IMR-90 (cell line): ENCODE results near the gene PRKCH. TPM values are rescaled to one million over a fixed set of nuclear protein-coding genes. Genes with fewer than 3 reads are reported as not detected.

ENCODE experiments used
- ATAC-seq: fragments of 200-7000 bp; cut with Tn5 transposase; 2 replicates; pipeline ENCODE4 v1.9.1; 2020; ENCODE audit warnings: low read depth, mild to moderate bottlenecking, moderate library complexity
- BruUV-seq: library from RNA; stranded (reverse); fragments of 400-500 nt; replicated peaks from 2 replicates; lab custom pipeline; 2021; lab: Mats Ljungman, UMichigan
- CTCF ChIA-PET: fragments of 300-600 bp; formaldehyde crosslinking; extraction: SDS; loops from one replicate; lab custom pipeline; 2021; ENCODE audit warnings: antibody characterized with exemption; lab: Yijun Ruan, JAX
- POLR2A ChIA-PET: fragments of 300-600 bp; sonication (Branson Sonifier 250); formaldehyde crosslinking; loops from one replicate; lab custom pipeline; 2022; ENCODE audit warnings: antibody characterized with exemption; ENCODE audit not compliant: unreplicated experiment; lab: Charles Lee
- DNase-seq: peaks from one replicate; pipeline ENCODE4 v3.0.0; 2013
- H2AFZ ChIP-seq: replicated peaks from 2 replicates; pipeline ENCODE3; 2013; ENCODE audit warnings: low read length, mild to moderate bottlenecking; ENCODE audit not compliant: poor library complexity
- H2AK5ac ChIP-seq: 2 replicates; pipeline ENCODE4 v1.6.1; 2013; ENCODE audit warnings: low read depth, low read length, inconsistent platforms
- H2AK9ac ChIP-seq: replicated peaks from 2 replicates; pipeline ENCODE3; 2013; ENCODE audit warnings: mild to moderate bottlenecking, low read depth, low read length, moderate library complexity; ENCODE audit not compliant: poor library complexity
- H2BK120ac ChIP-seq: 2 replicates; pipeline ENCODE4 v1.6.1; 2013; ENCODE audit warnings: low read depth, low read length, inconsistent platforms
- H2BK15ac ChIP-seq: 3 replicates; pipeline ENCODE4 v1.6.1; 2013; ENCODE audit warnings: low read depth, low read length, inconsistent platforms
- H2BK20ac ChIP-seq: 2 replicates; pipeline ENCODE4 v1.6.1; 2013; ENCODE audit warnings: low read depth, mild to moderate bottlenecking, inconsistent platforms, low read length, moderate library complexity
- H2BK5ac ChIP-seq: 2 replicates; pipeline ENCODE4 v1.6.1; 2013; ENCODE audit warnings: mild to moderate bottlenecking, low read depth, low read length, inconsistent platforms; ENCODE audit not compliant: poor library complexity, severe bottlenecking
- H3K14ac ChIP-seq: replicated peaks from 2 replicates; pipeline ENCODE4 v1.6.1; 2013; ENCODE audit warnings: low read depth, low read length, inconsistent platforms
- H3K18ac ChIP-seq: 2 replicates; pipeline ENCODE4 v1.6.1; 2013; ENCODE audit warnings: low read depth, low read length, control low read depth
- H3K23ac ChIP-seq: 2 replicates; pipeline ENCODE4 v1.6.1; 2013; ENCODE audit warnings: low read depth, low read length, inconsistent platforms
- H3K27ac ChIP-seq: 2 replicates; pipeline ENCODE4 v1.5.1; 2013; ENCODE audit warnings: mild to moderate bottlenecking, control low read depth, low read length; ENCODE audit not compliant: insufficient read depth
- H3K27me3 ChIP-seq: 2 replicates; pipeline ENCODE4 v1.6.1; 2013; ENCODE audit warnings: low read length; ENCODE audit not compliant: control insufficient read depth, insufficient read depth
- H3K36me3 ChIP-seq: 2 replicates; pipeline ENCODE4 v1.6.1; 2013; ENCODE audit warnings: low read length, mixed read lengths; ENCODE audit not compliant: control insufficient read depth, insufficient read depth
- H3K4ac ChIP-seq: 2 replicates; pipeline ENCODE4 v1.6.1; 2013; ENCODE audit warnings: low read depth, low read length, inconsistent platforms
- H3K4me1 ChIP-seq: 2 replicates; pipeline ENCODE4 v1.6.1; 2013; ENCODE audit warnings: low read length, mixed read lengths; ENCODE audit not compliant: control insufficient read depth, insufficient read depth
- H3K4me2 ChIP-seq: 2 replicates; pipeline ENCODE4 v1.6.1; 2013; ENCODE audit warnings: low read depth, mild to moderate bottlenecking, control low read depth, low read length, moderate library complexity
- H3K4me3 ChIP-seq: 2 replicates; pipeline ENCODE4 v1.5.1; 2013; ENCODE audit warnings: low read depth, mild to moderate bottlenecking, control low read depth, low read length, moderate library complexity; ENCODE audit not compliant: insufficient read depth
- H3K56ac ChIP-seq: 2 replicates; pipeline ENCODE4 v1.6.1; 2013; ENCODE audit warnings: low read length, inconsistent platforms; ENCODE audit not compliant: insufficient read depth; ENCODE audit errors: extremely low read depth
- H3K79me1 ChIP-seq, 2 experiments: 2 replicates each; pipeline ENCODE4 v1.6.1; 2013; ENCODE audit warnings: low read length in 2 of 2, inconsistent platforms in 1 of 2, low read depth in 1 of 2
- H3K9ac ChIP-seq: 2 replicates; pipeline ENCODE4 v1.6.1; 2013; ENCODE audit warnings: low read depth, low read length, control low read depth
- H3K9me1 ChIP-seq: 2 replicates; pipeline ENCODE4 v1.6.1; 2013; ENCODE audit warnings: low read length, inconsistent platforms; ENCODE audit not compliant: insufficient read depth
- H3K9me3 ChIP-seq: 2 replicates; pipeline ENCODE4 v1.6.1; 2013; ENCODE audit warnings: low read length; ENCODE audit not compliant: control insufficient read depth, insufficient read depth
- H4K20me1 ChIP-seq: 2 replicates; pipeline ENCODE4 v1.6.1; 2013; ENCODE audit warnings: low read length, inconsistent platforms; ENCODE audit not compliant: insufficient read depth
- H4K5ac ChIP-seq: 2 replicates; pipeline ENCODE4 v1.6.1; 2013; ENCODE audit warnings: mild to moderate bottlenecking, low read depth, low read length, control low read depth
- H4K8ac ChIP-seq, 2 experiments: 2 replicates each; pipeline ENCODE4 v1.6.1; 2013; ENCODE audit warnings: low read depth in 2 of 2, low read length in 2 of 2, control low read depth in 1 of 2, inconsistent platforms in 1 of 2
- H4K91ac ChIP-seq: 2 replicates; pipeline ENCODE4 v1.6.1; 2013; ENCODE audit warnings: low read depth, low read length, inconsistent platforms; ENCODE audit not compliant: insufficient read depth
- CEBPB ChIP-seq: IDR thresholded peaks from 2 replicates; pipeline ENCODE4 v1.6.1; 2012; ENCODE audit warnings: low read depth, low read length, improper control_type of control experiment
- ELK1 ChIP-seq: fragments of 150-350 bp; IDR thresholded peaks from 2 replicates; pipeline ENCODE4 v1.6.1; 2016; ENCODE audit warnings: low read depth, mild to moderate bottlenecking, low read length, moderate library complexity, borderline replicate concordance
- POLR2A ChIP-seq: IDR thresholded peaks from 2 replicates; pipeline ENCODE4 v1.6.1; 2012; ENCODE audit warnings: mild to moderate bottlenecking, low read depth, low read length
- RAD21 ChIP-seq: IDR thresholded peaks from 2 replicates; pipeline ENCODE4 v1.6.1; 2012; ENCODE audit warnings: low read length, improper control_type of control experiment
- RCOR1 ChIP-seq: IDR thresholded peaks from 2 replicates; pipeline ENCODE4 v1.6.1; 2012; ENCODE audit warnings: mild to moderate bottlenecking, low read length, improper control_type of control experiment; ENCODE audit not compliant: insufficient replicate concordance
- WGBS, 2 experiments: methylation state at CpG; one replicate each; pipeline versions ENCODE4 v1.1.5 to v1.1.7; 2013; ENCODE audit warnings: missing lambda C conversion rate in 2 of 2; ENCODE audit not compliant: insufficient read length in 1 of 2; ENCODE audit errors: extremely low coverage in 2 of 2; 5-methylcytosine and 5-hydroxymethylcytosine counted together
- dilution Hi-C: fragments of 300-500 bp; cut with HindIII; formaldehyde crosslinking; loops from one replicate; pipeline ENCODE4 v1.14.3; 2018; ENCODE audit warnings: low sequenced_read_pairs; ENCODE audit not compliant: unreplicated experiment
- in situ Hi-C: fragments of 300-500 bp; cut with MboI; formaldehyde crosslinking; loops from 3 replicates; pipeline ENCODE4 v1.14.3; 2019; ENCODE audit warnings: low sequenced_read_pairs, inconsistent platforms, mixed read lengths
- intact Hi-C: fragments of 100-400 bp; cut with micrococcal nuclease; formaldehyde crosslinking; loops from 2 replicates; pipeline ENCODE4 v1.10.0; 2022
- polyA plus RNA-seq, 3 experiments: library from polyadenylated mRNA; depleted of rRNA; stranded (reverse); fragments of >200 nt; gene quantifications; 2 replicates each; pipeline ENCODE4 v1.2.3, GENCODE V29; 2012; ENCODE audit warnings: low replicate concordance in 1 of 3
- total RNA-seq: library from RNA; depleted of rRNA; stranded (reverse); fragments of >200 nt; gene quantifications from 2 replicates; pipeline ENCODE4 v1.2.3, GENCODE V29; 2012

PRKCH gene
- total and polyA plus RNA-seq, 2 of the 4 experiments (the other 2 are of a cell fraction): 1.6 to 2.3 TPM

- dilution Hi-C loops: no loop called here
- no peak overlapping the region for H2AK5ac ChIP-seq
- in situ Hi-C loops: no loop called here
- no peak overlapping the region for H3K9ac ChIP-seq
- peak overlapping the region; percentile 13 for H2AFZ ChIP-seq
- H3K4me2 ChIP-seq: no peak overlapping the region
- BruUV-seq: no TSS peak
- no peaks in the 10 kb centered on the region for H3K79me1 ChIP-seq
- POLR2A ChIA-PET: no interaction called here
- H3K36me3 ChIP-seq: no peaks in the 10 kb centered on the region
- H3K18ac ChIP-seq: no peak overlapping the region
- H3K9me1 ChIP-seq: no peaks in the 10 kb centered on the region
- H3K27me3 ChIP-seq: peaks cover 27% of the 10 kb centered on the region
- H4K91ac ChIP-seq: no peak overlapping the region
- no peaks in the 10 kb centered on the region for H4K20me1 ChIP-seq
- DNase-seq: no peak
- CTCF ChIA-PET: no interaction called here
- H3K4me3 ChIP-seq: no peak overlapping the region
- H4K8ac ChIP-seq: no peak overlapping the region
- H2BK120ac ChIP-seq: no peak overlapping the region
- H4K5ac ChIP-seq: no peak overlapping the region
- H2BK20ac ChIP-seq: no peak overlapping the region
- no peak overlapping the region for H3K27ac ChIP-seq
- H3K14ac ChIP-seq: no peak overlapping the region
- intact Hi-C loops: no loop called here
- no peak overlapping the region for H3K56ac ChIP-seq
- H2BK15ac ChIP-seq: no peak overlapping the region
- H3K4me1 ChIP-seq: no peaks in the 10 kb centered on the region
- H3K4ac ChIP-seq: no peak overlapping the region
- no peak overlapping the region for H2AK9ac ChIP-seq
- H3K9me3 ChIP-seq: peaks cover 3% of the 10 kb centered on the region; the same call in 1 of the 2 replicates
- H3K23ac ChIP-seq: no peak overlapping the region
- no peak overlapping the region for H2BK5ac ChIP-seq
- WGBS, 2 experiments: 81% methylated on average over 2 of the region's 4 CpGs; no CpG with 5 or more reads in 1 of the 2 experiments
- ATAC-seq: no peak
- no peak for TF ChIP-seq RAD21
- TF ChIP-seq POLR2A: no peak
- no peak for TF ChIP-seq RCOR1
- TF ChIP-seq CEBPB: no peak
- TF ChIP-seq ELK1: no peak
These were observed 22.6 kb downstream of the PRKCH start for GRCh38 chr14:61343991-61344405.
